Keratinocyte (primary cell): ENCODE data around the gene TAOK3.

Experiments
- EZH2 ChIP-seq: IDR thresholded peaks from one replicate; pipeline ENCODE4 v1.6.1; 2012; ENCODE audit warnings: inconsistent platforms, mild to moderate bottlenecking, low read length, moderate library complexity
- TF ChIP-seq, protein P1 (sequence below), 3 experiments: IDR thresholded peaks in 1 of 3; conservative IDR thresholded peaks in 1 of 3; optimal IDR thresholded peaks in 1 of 3; 2 replicates in 2 of 3; 3 replicates in 1 of 3; pipeline versions ENCODE3 to v1.5.1; 2011; ENCODE audit warnings: low read length in 3 of 3, mild to moderate bottlenecking in 3 of 3, moderate library complexity in 2 of 3, control low read depth in 1 of 3, inconsistent platforms in 1 of 3; ENCODE audit not compliant: insufficient read depth in 2 of 3; ENCODE audit errors: extremely low read depth in 1 of 3

DNA sequence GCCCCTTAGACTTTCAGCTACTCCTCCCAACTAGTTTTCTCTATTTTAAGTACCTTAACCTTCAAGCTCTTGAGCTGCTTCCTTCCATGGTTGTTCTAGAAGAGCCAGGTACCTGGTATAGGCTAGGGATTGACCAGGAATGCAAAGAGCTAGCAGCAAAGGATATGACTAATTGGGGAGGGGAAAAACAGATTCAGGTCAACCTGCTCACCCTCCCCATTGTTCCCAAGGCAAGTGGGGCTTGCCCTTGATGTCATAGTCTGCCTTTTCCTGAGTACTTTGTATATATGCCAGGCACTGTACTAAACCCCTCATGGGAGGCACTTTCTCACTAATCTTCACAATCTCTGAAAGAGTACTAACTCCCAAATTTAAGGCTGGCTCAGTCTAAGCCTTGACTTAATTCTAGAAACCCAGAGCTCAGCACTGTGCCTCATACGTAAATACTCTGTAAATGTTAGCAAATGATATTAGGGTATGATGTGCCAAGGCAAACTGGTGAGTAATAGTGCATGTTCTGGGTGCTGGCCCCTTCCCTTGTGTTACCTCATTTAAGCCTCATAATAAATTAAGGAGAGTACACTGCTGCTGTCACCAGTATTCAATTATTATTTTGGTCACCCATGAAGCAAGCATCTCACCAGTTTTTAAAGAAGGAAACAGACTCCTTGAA is 45.8 kb upstream of the TAOK3 start:
- no peak for TF ChIP-seq EZH2
- TF ChIP-seq, protein P1, sequence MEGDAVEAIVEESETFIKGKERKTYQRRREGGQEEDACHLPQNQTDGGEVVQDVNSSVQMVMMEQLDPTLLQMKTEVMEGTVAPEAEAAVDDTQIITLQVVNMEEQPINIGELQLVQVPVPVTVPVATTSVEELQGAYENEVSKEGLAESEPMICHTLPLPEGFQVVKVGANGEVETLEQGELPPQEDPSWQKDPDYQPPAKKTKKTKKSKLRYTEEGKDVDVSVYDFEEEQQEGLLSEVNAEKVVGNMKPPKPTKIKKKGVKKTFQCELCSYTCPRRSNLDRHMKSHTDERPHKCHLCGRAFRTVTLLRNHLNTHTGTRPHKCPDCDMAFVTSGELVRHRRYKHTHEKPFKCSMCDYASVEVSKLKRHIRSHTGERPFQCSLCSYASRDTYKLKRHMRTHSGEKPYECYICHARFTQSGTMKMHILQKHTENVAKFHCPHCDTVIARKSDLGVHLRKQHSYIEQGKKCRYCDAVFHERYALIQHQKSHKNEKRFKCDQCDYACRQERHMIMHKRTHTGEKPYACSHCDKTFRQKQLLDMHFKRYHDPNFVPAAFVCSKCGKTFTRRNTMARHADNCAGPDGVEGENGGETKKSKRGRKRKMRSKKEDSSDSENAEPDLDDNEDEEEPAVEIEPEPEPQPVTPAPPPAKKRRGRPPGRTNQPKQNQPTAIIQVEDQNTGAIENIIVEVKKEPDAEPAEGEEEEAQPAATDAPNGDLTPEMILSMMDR (optimal IDR thresholded peaks at IDR 0.05 in 1 of 3, IDR thresholded peaks at IDR 0.05 in 1 of 3, conservative IDR thresholded peaks at IDR 0.05 in 1 of 3; ENCODE audit: extremely low read depth in 1 of 3, insufficient read depth in 2 of 3, low read length in 3 of 3): no peak
